Brain pericyte (primary cell): ENCODE data around the gene ENPP1.
"Not testable (repeated sequence)": the region's sequence is repeated elsewhere in the genome, so short reads cannot be mapped to it uniquely, and the experiment has no call there.

Experiments
- DNase-seq: peaks from one replicate; pipeline ENCODE4 v3.0.0-alpha.2; 2012; ENCODE audit warnings: low read depth, low spot score

The ENPP1 gene

GRCh38 chr6:131914967-131915751 lies 107.3 kb downstream of the ENPP1 start:
- peak; percentile 26 for DNase-seq

- DNase-seq: not testable (repeated sequence)
Measured at GRCh38 chr6:131916091-131916796, 108.4 kb downstream of the ENPP1 start.

- DNase-seq: no peak
Measured at GRCh38 chr6:131916847-131917246, 109.0 kb downstream of the ENPP1 start.

- no peak for DNase-seq
Measured at GRCh38 chr6:131917318-131917717, 109.5 kb downstream of the ENPP1 start.

- no peak for DNase-seq
Measured at GRCh38 chr6:131917763-131918649, 110.2 kb downstream of the ENPP1 start.

- DNase-seq: no peak
Measured at GRCh38 chr6:131918650-131919355, 111.0 kb downstream of the ENPP1 start.

GRCh38 chr6:131920656-131921055 lies 112.8 kb downstream of the ENPP1 start:
- DNase-seq: no peak

- DNase-seq: no peak
Measured at GRCh38 chr6:131923356-131923755, 115.5 kb downstream of the ENPP1 start.

GRCh38 chr6:131924881-131925474 lies 117.2 kb downstream of the ENPP1 start:
- no peak for DNase-seq

GRCh38 chr6:131929264-131929663 lies 121.4 kb downstream of the ENPP1 start:
- DNase-seq: no peak

- no peak for DNase-seq
Measured at GRCh38 chr6:131929976-131930375, 122.2 kb downstream of the ENPP1 start.

GRCh38 chr6:131931063-131931750 lies 123.4 kb downstream of the ENPP1 start:
- DNase-seq: no peak

GRCh38 chr6:131936156-131936555 lies 128.3 kb downstream of the ENPP1 start:
- no peak for DNase-seq

GRCh38 chr6:131937226-131937625 lies 129.4 kb downstream of the ENPP1 start:
- DNase-seq: no peak

- DNase-seq: peak; percentile 74
Measured at GRCh38 chr6:131937703-131938631, 130.1 kb downstream of the ENPP1 start.
